H1 (cell line): ENCODE results near the gene SAT2. TPM values are rescaled to one million over a fixed set of nuclear protein-coding genes. Genes with fewer than 3 reads are reported as not detected.
A peak's percentile ranks its signal among the peaks of the same experiment; 100 is the strongest.

Experiments used
- ATF2 ChIP-seq: IDR thresholded peaks from 2 replicates; pipeline ENCODE4 v1.6.1; 2012; ENCODE audit warnings: low read length, inconsistent platforms
- CEBPB ChIP-seq: IDR thresholded peaks from 2 replicates; pipeline ENCODE4 v1.6.1; 2012; ENCODE audit warnings: low read depth, low read length
- CREB1 ChIP-seq: IDR thresholded peaks from 2 replicates; pipeline ENCODE4 v1.6.1; 2012; ENCODE audit warnings: inconsistent platforms
- CTCF ChIP-seq, 3 experiments: IDR thresholded peaks; 1 replicate in 2 of 3; 2 replicates in 1 of 3; pipeline versions ENCODE4 v1.5.1 to v1.6.1; 2011; ENCODE audit warnings: low read length in 3 of 3, mild to moderate bottlenecking in 3 of 3, inconsistent platforms in 2 of 3, low read depth in 1 of 3, moderate library complexity in 1 of 3; ENCODE audit not compliant: insufficient read depth in 1 of 3; ENCODE audit errors: control extremely low read depth in 1 of 3
- E2F6 ChIP-seq: IDR thresholded peaks from 2 replicates; pipeline ENCODE4 v1.6.1; 2012; ENCODE audit warnings: inconsistent platforms
- GTF2F1 ChIP-seq: IDR thresholded peaks from 2 replicates; pipeline ENCODE4 v1.6.1; 2012; ENCODE audit warnings: low read depth, low read length, improper control_type of control experiment, borderline replicate concordance
- KDM4A ChIP-seq: IDR thresholded peaks from one replicate; pipeline ENCODE4 v1.7.1; 2012; ENCODE audit warnings: low read depth, mild to moderate bottlenecking, moderate library complexity, low read length, inconsistent platforms; ENCODE audit not compliant: severe bottlenecking
- KDM5A ChIP-seq: fragments of 200-600 bp; IDR thresholded peaks from 2 replicates; pipeline ENCODE4 v1.7.1; 2012; ENCODE audit warnings: mild to moderate bottlenecking, low read length, inconsistent platforms, mixed read lengths
- RAD21 ChIP-seq, 2 experiments: IDR thresholded peaks in 1 of 2; conservative IDR thresholded peaks in 1 of 2; 2 replicates each; pipeline ENCODE4 v1.6.1; 2011; ENCODE audit warnings: low read depth in 2 of 2, low read length in 2 of 2, improper control_type of control experiment in 1 of 2, inconsistent platforms in 1 of 2, mild to moderate bottlenecking in 1 of 2, moderate library complexity in 1 of 2
- RBBP5 ChIP-seq: IDR thresholded peaks from 2 replicates; pipeline ENCODE4 v1.7.1; 2012; ENCODE audit warnings: low read depth, mild to moderate bottlenecking, inconsistent platforms, low read length, moderate library complexity, borderline replicate concordance
- SIN3A ChIP-seq, 2 experiments: IDR thresholded peaks in 1 of 2; conservative IDR thresholded peaks in 1 of 2; 2 replicates each; pipeline ENCODE4 v1.6.1; 2011 to 2012; ENCODE audit warnings: low read length in 2 of 2, improper control_type of control experiment in 1 of 2, low read depth in 1 of 2, mild to moderate bottlenecking in 1 of 2
- SP1 ChIP-seq: IDR thresholded peaks from 2 replicates; pipeline ENCODE4 v1.6.1; 2011; ENCODE audit warnings: low read depth, low read length
- SP4 ChIP-seq: IDR thresholded peaks from 2 replicates; pipeline ENCODE4 v1.6.1; 2012; ENCODE audit warnings: low read length, inconsistent platforms
- TAF7 ChIP-seq: optimal IDR thresholded peaks from 2 replicates; pipeline ENCODE3; 2011; ENCODE audit warnings: low read depth, mild to moderate bottlenecking, inconsistent platforms, low read length, moderate library complexity, borderline replicate concordance
- TBP ChIP-seq: IDR thresholded peaks from 2 replicates; pipeline ENCODE4 v1.6.1; 2011; ENCODE audit warnings: low read depth, low read length, improper control_type of control experiment
- TCF12 ChIP-seq: IDR thresholded peaks from 2 replicates; pipeline ENCODE4 v1.6.1; 2011; ENCODE audit warnings: low read depth, mild to moderate bottlenecking, low read length
- TEAD4 ChIP-seq: IDR thresholded peaks from 2 replicates; pipeline ENCODE4 v1.6.1; 2012; ENCODE audit warnings: low read depth, low read length, inconsistent platforms, mixed read lengths
- YY1 ChIP-seq: IDR thresholded peaks from 2 replicates; pipeline ENCODE4 v1.6.1; 2011; ENCODE audit warnings: low read depth, mild to moderate bottlenecking, low read length
- polyA plus RNA-seq, 7 experiments: library from polyadenylated mRNA; depleted of rRNA in 3 of 7; stranded (reverse) in 5 of 7; unstranded in 2 of 7; fragments of >200 nt in 5 of 7; fragments of 200-250 nt in 2 of 7; gene quantifications; 1 replicate in 5 of 7; 2 replicates in 1 of 7; 4 replicates in 1 of 7; pipeline versions ENCODE4 v1.2.1 to v1.2.3, GENCODE V29; 2011 to 2013; ENCODE audit warnings: missing spikeins in 2 of 7, mixed read lengths in 2 of 7
- total RNA-seq: library from RNA; stranded (reverse); fragmentation: NEBNext Ultra II Directional; extraction: Animal tissue kit (Norgen Biotek cat#: 25700); gene quantifications from 2 replicates; pipeline ENCODE4 v1.2.1, GENCODE V29; 2021

Gene SAT2
- total and polyA plus RNA-seq, 2 of the 8 experiments (the other 6 are each of a cell fraction or from before 2014, with no cell fraction given) = 36.4 to 72.3 TPM

GRCh38 chr17:7614425-7615264, 13.0 kb downstream of the SAT2 start, which contains the start of gene FXR2 (continued):
- TF ChIP-seq CTCF (IDR thresholded peaks at IDR 0.05; ENCODE audit: control extremely low read depth in 1 of 3, insufficient read depth in 1 of 3, low read depth in 1 of 3, low read length in 3 of 3) (peak; percentile 62 to 76 (median 64)), TCF12 (peak; percentile 75; the same call in 1 of the 2 replicates), CEBPB (peak; percentile 50; the same call in 1 of the 2 replicates), TBP (peak; percentile 28; the same call in 1 of the 2 replicates), KDM5A (no peak), E2F6 (no peak), KDM4A (no peak), SP4 (no peak; the same call in 1 of the 2 replicates), RBBP5 (no peak), SIN3A (conservative IDR thresholded peaks at IDR 0.05 in 1 of 2, IDR thresholded peaks at IDR 0.05 in 1 of 2; ENCODE audit: low read depth in 1 of 2, low read length in 2 of 2) (0 out of 4 replicates have a peak, but pooled peaks of 1 of the 2 experiments have one; percentile 63), GTF2F1 (no peak), CREB1 (peak; percentile 74), RAD21 (IDR thresholded peaks at IDR 0.05 in 1 of 2, conservative IDR thresholded peaks at IDR 0.05 in 1 of 2; ENCODE audit: low read depth in 2 of 2, low read length in 2 of 2) (peak; percentile 14 to 29), ATF2 (no peak), YY1 (0 out of 2 replicates have a peak, but pooled peaks have one; percentile 13), SP1 (peak; percentile 54; the same call in 1 of the 2 replicates), TEAD4 (peak; percentile 50; the same call in 1 of the 2 replicates), TAF7 (peak; percentile 26)
